ENCODE results near the gene PLIN4.
"Not testable (repeated sequence)": the region's sequence is repeated elsewhere in the genome, so short reads cannot be mapped to it uniquely, and the experiment has no call there.

PLIN4 gene, protein sequence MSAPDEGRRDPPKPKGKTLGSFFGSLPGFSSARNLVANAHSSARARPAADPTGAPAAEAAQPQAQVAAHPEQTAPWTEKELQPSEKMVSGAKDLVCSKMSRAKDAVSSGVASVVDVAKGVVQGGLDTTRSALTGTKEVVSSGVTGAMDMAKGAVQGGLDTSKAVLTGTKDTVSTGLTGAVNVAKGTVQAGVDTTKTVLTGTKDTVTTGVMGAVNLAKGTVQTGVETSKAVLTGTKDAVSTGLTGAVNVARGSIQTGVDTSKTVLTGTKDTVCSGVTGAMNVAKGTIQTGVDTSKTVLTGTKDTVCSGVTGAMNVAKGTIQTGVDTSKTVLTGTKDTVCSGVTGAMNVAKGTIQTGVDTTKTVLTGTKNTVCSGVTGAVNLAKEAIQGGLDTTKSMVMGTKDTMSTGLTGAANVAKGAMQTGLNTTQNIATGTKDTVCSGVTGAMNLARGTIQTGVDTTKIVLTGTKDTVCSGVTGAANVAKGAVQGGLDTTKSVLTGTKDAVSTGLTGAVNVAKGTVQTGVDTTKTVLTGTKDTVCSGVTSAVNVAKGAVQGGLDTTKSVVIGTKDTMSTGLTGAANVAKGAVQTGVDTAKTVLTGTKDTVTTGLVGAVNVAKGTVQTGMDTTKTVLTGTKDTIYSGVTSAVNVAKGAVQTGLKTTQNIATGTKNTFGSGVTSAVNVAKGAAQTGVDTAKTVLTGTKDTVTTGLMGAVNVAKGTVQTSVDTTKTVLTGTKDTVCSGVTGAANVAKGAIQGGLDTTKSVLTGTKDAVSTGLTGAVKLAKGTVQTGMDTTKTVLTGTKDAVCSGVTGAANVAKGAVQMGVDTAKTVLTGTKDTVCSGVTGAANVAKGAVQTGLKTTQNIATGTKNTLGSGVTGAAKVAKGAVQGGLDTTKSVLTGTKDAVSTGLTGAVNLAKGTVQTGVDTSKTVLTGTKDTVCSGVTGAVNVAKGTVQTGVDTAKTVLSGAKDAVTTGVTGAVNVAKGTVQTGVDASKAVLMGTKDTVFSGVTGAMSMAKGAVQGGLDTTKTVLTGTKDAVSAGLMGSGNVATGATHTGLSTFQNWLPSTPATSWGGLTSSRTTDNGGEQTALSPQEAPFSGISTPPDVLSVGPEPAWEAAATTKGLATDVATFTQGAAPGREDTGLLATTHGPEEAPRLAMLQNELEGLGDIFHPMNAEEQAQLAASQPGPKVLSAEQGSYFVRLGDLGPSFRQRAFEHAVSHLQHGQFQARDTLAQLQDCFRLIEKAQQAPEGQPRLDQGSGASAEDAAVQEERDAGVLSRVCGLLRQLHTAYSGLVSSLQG (N-terminal part only)

DNA sequence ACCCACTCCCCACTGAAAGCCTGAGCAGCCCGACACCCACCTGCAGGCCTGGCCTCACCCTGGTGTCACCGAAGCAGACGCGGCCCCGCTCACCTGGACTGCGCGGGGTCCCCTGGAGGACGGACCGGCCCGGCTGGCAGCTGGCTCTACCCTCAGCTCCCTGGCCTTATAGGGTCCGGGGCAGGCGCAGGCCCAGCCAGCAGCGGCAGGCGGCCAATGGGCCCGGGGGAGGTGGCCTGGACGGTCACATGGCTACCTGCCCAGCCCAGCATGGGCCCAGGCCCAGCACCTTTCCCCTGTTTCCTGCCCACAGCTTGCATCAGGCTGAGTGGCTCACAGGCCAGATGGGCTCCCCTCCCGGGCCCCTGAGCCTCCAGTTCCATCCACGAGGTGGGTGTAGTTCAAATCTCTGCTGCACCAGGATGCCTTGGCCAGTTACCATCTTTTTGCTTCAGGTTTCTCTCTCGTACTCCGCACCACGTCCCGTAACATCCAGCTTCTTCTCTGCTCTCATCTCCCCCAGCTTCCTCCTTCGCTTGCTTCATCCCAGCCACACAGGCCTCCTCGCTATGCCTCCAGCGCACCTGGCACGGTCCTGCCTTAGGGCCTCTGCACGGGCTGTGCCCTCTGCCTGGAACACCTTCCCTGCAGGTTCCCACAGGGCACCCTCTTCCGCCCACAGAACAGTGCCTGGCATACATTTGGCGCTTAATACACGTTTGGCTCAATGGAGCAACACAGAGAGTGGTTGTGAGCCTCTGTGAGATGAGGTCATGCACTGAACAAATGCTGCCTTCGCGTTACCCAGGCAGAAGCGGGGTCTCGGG is at the start of gene PLIN4:
PLIN4 (minus strand) TSS at position 142 of the 827 bp plus-strand sequence. CDS start 214 bp downstream, outside the sequence.
- no peak for DNase-seq

DNA sequence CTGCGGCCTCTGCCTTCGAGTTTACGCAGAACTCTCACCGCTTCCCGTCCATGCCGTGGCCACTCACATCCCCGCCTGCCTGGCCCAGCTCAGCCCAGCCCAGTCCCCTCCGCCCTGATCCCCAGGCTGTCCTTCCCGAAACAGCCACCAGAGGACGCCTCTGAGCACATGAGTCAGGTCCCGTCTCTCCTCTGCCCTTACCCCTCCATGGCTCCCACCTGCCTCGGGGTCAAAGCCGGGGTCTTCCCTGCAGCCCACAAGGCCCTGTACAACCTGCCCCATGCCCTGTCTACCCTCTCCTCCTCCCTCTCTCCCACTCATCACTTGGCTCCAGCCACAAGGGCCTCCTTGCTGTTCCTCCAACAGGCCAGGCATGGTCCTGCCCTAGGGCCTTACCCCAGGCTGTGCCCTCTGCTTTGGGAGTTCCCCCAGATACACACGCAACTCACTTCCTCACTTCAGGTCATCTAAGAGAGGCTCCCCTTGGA is 49.3 kb upstream of the PLIN4 start:
- H3K36me3 ChIP-seq (replicated peaks), result no peaks in the 10 kb centered on the region
- in situ Hi-C loops (cut with HindIII; ENCODE audit: low pct_ligation_motif_present, low sequenced_read_pairs), result no loop called here
- no peaks in the 10 kb centered on the region for H3K27me3 ChIP-seq (replicated peaks)
- TF ChIP-seq, protein P1, sequence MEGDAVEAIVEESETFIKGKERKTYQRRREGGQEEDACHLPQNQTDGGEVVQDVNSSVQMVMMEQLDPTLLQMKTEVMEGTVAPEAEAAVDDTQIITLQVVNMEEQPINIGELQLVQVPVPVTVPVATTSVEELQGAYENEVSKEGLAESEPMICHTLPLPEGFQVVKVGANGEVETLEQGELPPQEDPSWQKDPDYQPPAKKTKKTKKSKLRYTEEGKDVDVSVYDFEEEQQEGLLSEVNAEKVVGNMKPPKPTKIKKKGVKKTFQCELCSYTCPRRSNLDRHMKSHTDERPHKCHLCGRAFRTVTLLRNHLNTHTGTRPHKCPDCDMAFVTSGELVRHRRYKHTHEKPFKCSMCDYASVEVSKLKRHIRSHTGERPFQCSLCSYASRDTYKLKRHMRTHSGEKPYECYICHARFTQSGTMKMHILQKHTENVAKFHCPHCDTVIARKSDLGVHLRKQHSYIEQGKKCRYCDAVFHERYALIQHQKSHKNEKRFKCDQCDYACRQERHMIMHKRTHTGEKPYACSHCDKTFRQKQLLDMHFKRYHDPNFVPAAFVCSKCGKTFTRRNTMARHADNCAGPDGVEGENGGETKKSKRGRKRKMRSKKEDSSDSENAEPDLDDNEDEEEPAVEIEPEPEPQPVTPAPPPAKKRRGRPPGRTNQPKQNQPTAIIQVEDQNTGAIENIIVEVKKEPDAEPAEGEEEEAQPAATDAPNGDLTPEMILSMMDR (IDR thresholded peaks at IDR 0.05; ENCODE audit: low read depth, low read length, missing control alignments), result peak; percentile 96
- DNase-seq, result peak; percentile 52
- H3K4me3 ChIP-seq (ENCODE audit: low read depth, low read length), result no peak overlapping the region
- no peak overlapping the region for H3K27ac ChIP-seq

More for the DNA sequence above, at the start of gene PLIN4:
- H3K27ac ChIP-seq, result no peak within 1 kb of the TSS
- no peak within 1 kb of the TSS for H3K4me3 ChIP-seq (ENCODE audit: low read depth, low read length)
- H3K36me3 ChIP-seq (replicated peaks), result no peaks in the 10 kb centered on the region
- in situ Hi-C loops (cut with HindIII; ENCODE audit: low pct_ligation_motif_present, low sequenced_read_pairs), result no loop called here
- no peaks in the 10 kb centered on the region for H3K27me3 ChIP-seq (replicated peaks)
- TF ChIP-seq, protein P1 (IDR thresholded peaks at IDR 0.05; ENCODE audit: low read depth, low read length, missing control alignments), result no peak

DNA sequence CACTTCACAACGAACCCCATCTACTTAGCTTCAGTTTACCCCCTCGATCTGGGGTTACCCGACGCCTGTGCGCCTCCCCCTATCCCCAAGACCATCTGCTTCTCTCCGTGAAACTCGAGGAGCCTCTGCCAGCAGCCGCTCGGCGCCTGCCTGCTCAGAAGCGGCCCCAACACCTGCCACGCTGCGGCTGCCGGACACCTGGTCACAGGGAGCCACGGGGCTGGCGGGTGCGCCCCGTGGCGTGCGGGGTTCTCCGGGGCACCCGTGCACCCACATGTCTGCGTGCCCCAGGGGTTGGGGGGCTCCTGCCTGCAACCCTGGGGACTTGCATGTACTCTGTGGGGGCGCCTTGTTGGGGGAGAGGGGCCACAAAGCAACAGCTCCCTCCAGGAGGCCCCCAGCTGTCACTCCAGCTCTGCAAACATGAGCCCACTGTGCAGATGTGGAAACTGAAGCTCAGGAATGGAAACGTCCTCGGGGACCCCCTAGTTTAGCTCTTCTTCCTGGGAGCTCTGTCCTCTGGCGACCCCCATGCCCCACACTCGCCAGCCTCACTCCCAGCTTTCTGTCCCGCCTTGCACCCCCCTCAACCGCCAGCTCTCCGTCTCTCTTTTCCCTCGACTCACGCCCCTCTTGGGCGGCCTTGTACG is 48.2 kb upstream of the PLIN4 start:
- DNase-seq, result no peak
- Histone ChIP-seq H3K36me3 (replicated peaks) (no peaks in the 10 kb centered on the region), H3K4me3 (ENCODE audit: low read depth, low read length) (no peak overlapping the region), H3K27ac (no peak overlapping the region), H3K27me3 (replicated peaks) (no peaks in the 10 kb centered on the region)
- TF ChIP-seq, protein P1 (IDR thresholded peaks at IDR 0.05; ENCODE audit: low read depth, low read length, missing control alignments), result no peak
- in situ Hi-C loops (cut with HindIII; ENCODE audit: low pct_ligation_motif_present, low sequenced_read_pairs), result no loop called here

DNA sequence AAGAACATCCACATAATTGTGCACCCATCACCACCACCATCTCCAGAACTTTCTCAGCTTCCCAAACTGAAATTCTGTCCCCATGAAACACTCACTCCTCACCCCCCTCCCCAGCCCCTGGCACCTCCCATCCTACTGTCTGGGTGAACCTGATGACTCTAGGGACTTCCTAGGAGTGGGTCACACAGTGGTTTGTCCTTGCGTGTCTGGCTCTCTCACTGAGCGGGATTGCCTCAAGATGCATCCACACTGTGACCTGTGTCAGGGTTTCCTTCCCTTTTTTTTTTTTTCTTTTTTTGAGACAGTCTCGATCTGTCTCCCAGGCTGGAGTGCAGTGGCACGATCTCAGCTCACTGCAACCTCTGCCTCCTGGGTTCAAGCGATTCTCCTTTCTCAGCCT is 45.3 kb upstream of the PLIN4 start:
- H3K36me3 ChIP-seq (replicated peaks); H3K27me3 ChIP-seq (replicated peaks); in situ Hi-C loops (cut with HindIII; ENCODE audit: low pct_ligation_motif_present, low sequenced_read_pairs); H3K27ac ChIP-seq; DNase-seq; H3K4me3 ChIP-seq (ENCODE audit: low read depth, low read length): not testable (repeated sequence)

DNA sequence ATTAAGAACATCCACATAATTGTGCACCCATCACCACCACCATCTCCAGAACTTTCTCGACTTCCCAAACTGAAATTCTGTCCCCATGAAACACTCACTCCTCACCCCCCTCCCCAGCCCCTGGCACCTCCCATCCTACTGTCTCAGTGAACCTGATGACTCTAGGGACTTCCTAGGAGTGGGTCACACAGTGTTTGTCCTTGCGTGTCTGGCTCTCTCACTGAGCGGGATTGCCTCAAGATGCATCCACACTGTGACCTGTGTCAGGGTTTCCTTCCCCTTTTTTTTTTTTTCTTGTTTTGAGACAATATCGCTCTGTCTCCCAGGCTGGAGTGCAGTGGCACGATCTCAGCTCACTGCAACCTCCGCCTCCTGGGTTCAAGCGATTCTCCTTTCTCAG is 43.8 kb upstream of the PLIN4 start:
- H3K27me3 ChIP-seq (replicated peaks); DNase-seq; H3K27ac ChIP-seq; in situ Hi-C loops (cut with HindIII; ENCODE audit: low pct_ligation_motif_present, low sequenced_read_pairs); H3K36me3 ChIP-seq (replicated peaks); H3K4me3 ChIP-seq (ENCODE audit: low read depth, low read length): not testable (repeated sequence)
